Endothelial cell of umbilical vein (primary cell): ENCODE measurements around the gene SLC2A2. TPM values are rescaled to one million over a fixed set of nuclear protein-coding genes. Genes with fewer than 3 reads are reported as not detected.

Experiments used
- BruUV-seq: library from RNA; stranded (reverse); fragments of 400-500 nt; replicated peaks from 2 replicates; lab custom pipeline; 2021; lab: Mats Ljungman, UMichigan
- CTCF ChIA-PET: fragments of 300-600, 350-600 bp; sonication (Branson Sonifier 250); formaldehyde crosslinking; loops from one replicate; lab custom pipeline; 2021; ENCODE audit warnings: antibody characterized with exemption, inconsistent platforms; lab: Charles Lee
- POLR2A ChIA-PET: fragments of 300-600, 350-600 bp; sonication (Branson Sonifier 250); formaldehyde crosslinking; loops from one replicate; lab custom pipeline; 2021; ENCODE audit warnings: antibody characterized with exemption, inconsistent platforms; lab: Charles Lee
- DNase-seq: peaks from one replicate; pipeline ENCODE4 v3.0.0-alpha.2; 2011; ENCODE audit warnings: low read depth, low spot score
- FAIRE-seq: peaks from 2 replicates; lab custom pipeline; 2011; peaks lifted over from hg19 to GRCh38; lab: Jason Lieb, UNC
- H2AFZ ChIP-seq: 2 replicates; pipeline ENCODE4 v1.6.0; 2012; ENCODE audit warnings: low read depth, low read length, control low read depth, inconsistent platforms
- H3K27ac ChIP-seq: 2 replicates; pipeline ENCODE4 v1.5.1; 2011; ENCODE audit warnings: low read depth, mild to moderate bottlenecking, control low read depth, low read length, moderate library complexity; ENCODE audit not compliant: insufficient read depth
- H3K27me3 ChIP-seq, 2 experiments: 2 replicates each; pipeline versions ENCODE4 v1.6.0 to v1.6.1; 2011; ENCODE audit warnings: low read length in 2 of 2, mixed read lengths in 1 of 2; ENCODE audit not compliant: control insufficient read depth in 2 of 2, insufficient read depth in 2 of 2
- H3K36me3 ChIP-seq, 2 experiments: 2 replicates in 1 of 2; 3 replicates in 1 of 2; pipeline ENCODE4 v1.5.1; 2011; ENCODE audit warnings: low read length in 2 of 2, mild to moderate bottlenecking in 1 of 2, moderate library complexity in 1 of 2; ENCODE audit not compliant: control insufficient read depth in 2 of 2, insufficient read depth in 2 of 2; ENCODE audit errors: extremely low read depth in 1 of 2
- H3K4me1 ChIP-seq: 3 replicates; pipeline ENCODE4 v1.5.1; 2011; ENCODE audit warnings: mild to moderate bottlenecking, low read length; ENCODE audit not compliant: control insufficient read depth, insufficient read depth; ENCODE audit errors: extremely low read depth
- H3K4me2 ChIP-seq: 2 replicates; pipeline ENCODE4 v1.6.1; 2011; ENCODE audit warnings: low read length, control low read depth, mixed read lengths; ENCODE audit not compliant: insufficient read depth
- H3K4me3 ChIP-seq, 3 experiments: fragments of 200-600 bp in 1 of 3; sonication (generic), shearing (Covaris generic) in 1 of 3; replicated peaks in 1 of 3; 2 replicates each; pipeline ENCODE4 v1.5.1; 2011 to 2016; ENCODE audit warnings: control low read depth in 3 of 3, low read length in 3 of 3, mild to moderate bottlenecking in 2 of 3, inconsistent platforms in 1 of 3, low read depth in 1 of 3, moderate library complexity in 1 of 3; ENCODE audit not compliant: insufficient read depth in 1 of 3
- H3K79me2 ChIP-seq: 2 replicates; pipeline ENCODE4 v1.6.0; 2012; ENCODE audit warnings: low read length, inconsistent platforms; ENCODE audit not compliant: control insufficient read depth, insufficient read depth
- H3K9ac ChIP-seq: replicated peaks from 2 replicates; pipeline ENCODE3; 2011; ENCODE audit warnings: low read length, control low read depth; ENCODE audit not compliant: insufficient read depth; ENCODE audit errors: extremely low read depth
- H3K9me1 ChIP-seq: replicated peaks from 3 replicates; pipeline ENCODE4 v1.6.0; 2011; ENCODE audit warnings: mild to moderate bottlenecking, low read length; ENCODE audit not compliant: control insufficient read depth, insufficient read depth; ENCODE audit errors: extremely low read depth
- H3K9me3 ChIP-seq: replicated peaks from 2 replicates; pipeline ENCODE4 v1.5.1; 2012; ENCODE audit warnings: low read length, inconsistent platforms; ENCODE audit not compliant: control insufficient read depth, insufficient read depth
- H4K20me1 ChIP-seq: replicated peaks from 2 replicates; pipeline ENCODE3; 2011; ENCODE audit warnings: mild to moderate bottlenecking, low read length; ENCODE audit not compliant: control insufficient read depth, insufficient read depth; ENCODE audit errors: extremely low read depth
- EZH2 ChIP-seq: IDR thresholded peaks from 2 replicates; pipeline ENCODE4 v1.6.1; 2012; ENCODE audit warnings: borderline replicate concordance, low read depth, mild to moderate bottlenecking, moderate library complexity, low read length, inconsistent platforms; ENCODE audit not compliant: severe bottlenecking
- FOS ChIP-seq: IDR thresholded peaks from 2 replicates; pipeline ENCODE4 v1.6.1; 2011; ENCODE audit warnings: mild to moderate bottlenecking, low read length, moderate library complexity, borderline replicate concordance; ENCODE audit not compliant: insufficient read depth
- GATA2 ChIP-seq: IDR thresholded peaks from 2 replicates; pipeline ENCODE4 v1.7.0; 2011; ENCODE audit warnings: low read depth, mild to moderate bottlenecking, moderate library complexity, mixed read lengths, low read length; ENCODE audit not compliant: insufficient read length, insufficient read depth
- JUN ChIP-seq: IDR thresholded peaks from 2 replicates; pipeline ENCODE4 v1.6.1; 2011; ENCODE audit warnings: borderline replicate concordance, low read depth; ENCODE audit not compliant: insufficient read length, insufficient read depth
- MYC ChIP-seq: IDR thresholded peaks from one replicate; pipeline ENCODE4 v1.6.1; 2011; ENCODE audit warnings: mild to moderate bottlenecking, low read depth, low read length
- POLR2A ChIP-seq: IDR thresholded peaks from 2 replicates; pipeline ENCODE4 v1.6.1; 2012; ENCODE audit warnings: low read depth, mild to moderate bottlenecking, control low read depth, low read length
- POLR2AphosphoS5 ChIP-seq: IDR thresholded peaks from 2 replicates; pipeline ENCODE4 v1.6.1; 2012; ENCODE audit warnings: low read depth, mild to moderate bottlenecking, control low read depth, low read length, moderate library complexity; ENCODE audit not compliant: insufficient read depth
- dilution Hi-C: fragments of 300-500 bp; cut with MboI; formaldehyde crosslinking; loops from one replicate; pipeline ENCODE4 v1.15.0; 2019; ENCODE audit warnings: low sequenced_read_pairs; ENCODE audit not compliant: extremely low pct_ligation_motif_present
- intact Hi-C: fragments of 100-400 bp; cut with micrococcal nuclease; formaldehyde crosslinking; loops from one replicate; pipeline ENCODE4 v1.10.0; 2022
- polyA plus RNA-seq, 4 experiments: library from polyadenylated mRNA; depleted of rRNA in 3 of 4; stranded (reverse) in 3 of 4; unstranded in 1 of 4; fragments of >200 nt; gene quantifications; 2 replicates each; pipeline versions ENCODE4 v1.2.1 to v1.2.3, GENCODE V29; 2011 to 2012; ENCODE audit warnings: missing spikeins in 1 of 4
- total RNA-seq: library from RNA; stranded (reverse); gene quantifications from 2 replicates; pipeline ENCODE4 v1.2.3, GENCODE V29; 2021
- TF ChIP-seq, protein P1 (sequence below), 2 donors: IDR thresholded peaks; 1 replicate in 1 of 2; 2 replicates in 1 of 2; pipeline ENCODE4 v1.5.1; 2011; ENCODE audit warnings: low read length in 2 of 2, mild to moderate bottlenecking in 2 of 2, moderate library complexity in 2 of 2, control low read depth in 1 of 2, inconsistent platforms in 1 of 2, low read depth in 1 of 2; ENCODE audit not compliant: insufficient read depth in 1 of 2; ENCODE audit errors: extremely low read depth in 1 of 2
- TF ChIP-seq, protein P2 (sequence below): IDR thresholded peaks from 2 replicates; pipeline ENCODE4 v1.6.1; 2011; ENCODE audit not compliant: insufficient read depth, insufficient read length

SLC2A2 gene
- total and polyA plus RNA-seq, 2 donors (not counting 3 experiments of a cell fraction or from before 2014, with no cell fraction given), result not detected

DNA sequence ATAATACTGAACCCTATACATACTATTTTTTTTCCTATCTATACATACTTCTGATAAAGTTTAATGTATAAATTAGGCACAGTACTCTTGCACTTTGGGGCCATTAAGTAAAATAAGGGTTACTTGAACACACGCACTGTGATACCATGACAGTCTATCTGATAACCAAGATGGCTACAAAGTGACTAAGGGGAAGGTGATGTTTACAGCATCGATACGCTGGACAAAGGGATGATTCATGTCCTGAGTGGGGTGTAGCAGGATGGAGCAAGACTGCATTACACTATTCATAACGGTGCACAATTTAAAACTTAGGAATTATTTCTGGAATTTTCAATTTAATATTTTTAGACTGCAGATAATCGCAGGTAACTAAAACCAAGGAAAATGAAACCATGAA lies 30.0 kb upstream of the SLC2A2 start:
- BruUV-seq, result no TSS peak
- H3K27ac ChIP-seq, result peak overlapping the region; percentile 47
- intact Hi-C loops, result no loop called here

More for the DNA sequence above, 30.0 kb upstream of the SLC2A2 start:
- Histone ChIP-seq H3K79me2 (no peaks in the 10 kb centered on the region), H3K4me1 (peaks cover 17% of the 10 kb centered on the region), H3K9me1 (no peaks in the 10 kb centered on the region), H3K36me3 (no peaks in the 10 kb centered on the region), H2AFZ (no peak overlapping the region), H3K9ac (no peak overlapping the region), H4K20me1 (no peaks in the 10 kb centered on the region), H3K9me3 (no peaks in the 10 kb centered on the region), H3K4me3 (no peak overlapping the region), H3K4me2 (peak overlapping the region; percentile 19), H3K27me3 (no peaks in the 10 kb centered on the region)
- peak; percentile 75 for DNase-seq
- dilution Hi-C loops, result no loop called here
- TF ChIP-seq, protein P1, sequence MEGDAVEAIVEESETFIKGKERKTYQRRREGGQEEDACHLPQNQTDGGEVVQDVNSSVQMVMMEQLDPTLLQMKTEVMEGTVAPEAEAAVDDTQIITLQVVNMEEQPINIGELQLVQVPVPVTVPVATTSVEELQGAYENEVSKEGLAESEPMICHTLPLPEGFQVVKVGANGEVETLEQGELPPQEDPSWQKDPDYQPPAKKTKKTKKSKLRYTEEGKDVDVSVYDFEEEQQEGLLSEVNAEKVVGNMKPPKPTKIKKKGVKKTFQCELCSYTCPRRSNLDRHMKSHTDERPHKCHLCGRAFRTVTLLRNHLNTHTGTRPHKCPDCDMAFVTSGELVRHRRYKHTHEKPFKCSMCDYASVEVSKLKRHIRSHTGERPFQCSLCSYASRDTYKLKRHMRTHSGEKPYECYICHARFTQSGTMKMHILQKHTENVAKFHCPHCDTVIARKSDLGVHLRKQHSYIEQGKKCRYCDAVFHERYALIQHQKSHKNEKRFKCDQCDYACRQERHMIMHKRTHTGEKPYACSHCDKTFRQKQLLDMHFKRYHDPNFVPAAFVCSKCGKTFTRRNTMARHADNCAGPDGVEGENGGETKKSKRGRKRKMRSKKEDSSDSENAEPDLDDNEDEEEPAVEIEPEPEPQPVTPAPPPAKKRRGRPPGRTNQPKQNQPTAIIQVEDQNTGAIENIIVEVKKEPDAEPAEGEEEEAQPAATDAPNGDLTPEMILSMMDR (IDR thresholded peaks at IDR 0.05; ENCODE audit: extremely low read depth in 1 of 2, insufficient read depth in 1 of 2, low read depth in 1 of 2, low read length in 2 of 2), result no peak
- TF ChIP-seq EZH2 (no peak), JUN (peak; percentile 45), POLR2A (no peak), MYC (no peak), FOS (peak; percentile 91), GATA2 (peak; percentile 62), POLR2AphosphoS5 (peak; percentile 66)
- TF ChIP-seq, protein P2, sequence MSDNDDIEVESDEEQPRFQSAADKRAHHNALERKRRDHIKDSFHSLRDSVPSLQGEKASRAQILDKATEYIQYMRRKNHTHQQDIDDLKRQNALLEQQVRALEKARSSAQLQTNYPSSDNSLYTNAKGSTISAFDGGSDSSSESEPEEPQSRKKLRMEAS, result no peak
- FAIRE-seq, result peak; percentile 86
- ChIA-PET POLR2A (no interaction called here), CTCF (no interaction called here)
